ENCODE results near the gene OR2V1.
A peak's percentile ranks its signal among the peaks of the same experiment; 100 is the strongest.
"Not testable (repeated sequence)": the region's sequence is repeated elsewhere in the genome, so short reads cannot be mapped to it uniquely, and the experiment has no call there.

OR2V1 gene

GRCh38 chr5:181130832-181131496 lies at the start of gene OR2V1:
OR2V1 (minus strand) TSS chr5:181131169; CDS start chr5:181125304, 5,865 bp downstream.
- no peak for DNase-seq

GRCh38 chr5:181177559-181177958 lies 46.6 kb upstream of the OR2V1 start:
- DNase-seq, result not testable (repeated sequence)

GRCh38 chr5:181176254-181176952 lies 45.4 kb upstream of the OR2V1 start:
- DNase-seq, result no peak

GRCh38 chr5:181173420-181174342 lies 42.7 kb upstream of the OR2V1 start:
- peak; percentile 42 for DNase-seq

DNA sequence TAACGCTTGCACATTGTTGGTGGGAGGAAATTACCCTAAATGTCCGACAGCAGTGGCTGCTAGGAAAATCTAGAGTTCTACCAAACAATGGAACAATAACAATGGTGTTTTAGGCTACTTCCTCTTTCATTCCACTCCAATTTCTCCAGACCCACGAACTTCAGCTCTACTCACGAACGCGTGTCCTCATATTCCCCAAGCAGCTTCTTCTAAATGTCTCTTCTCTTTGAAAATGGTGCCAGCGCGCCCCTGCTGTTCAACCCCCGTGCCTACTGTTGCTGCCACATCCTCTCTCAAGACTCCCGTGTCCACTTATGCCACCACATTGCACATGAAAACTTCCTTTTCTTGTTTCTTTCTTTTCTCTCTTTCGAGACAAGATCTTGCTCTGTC lies 42.1 kb upstream of the OR2V1 start:
- no peak for DNase-seq

GRCh38 chr5:181171782-181172181 lies 40.8 kb upstream of the OR2V1 start:
- no peak for DNase-seq

GRCh38 chr5:181170996-181171395 lies 40.0 kb upstream of the OR2V1 start:
- no peak for DNase-seq

- no peak for DNase-seq
Observed at GRCh38 chr5:181170237-181170825, 39.4 kb upstream of the OR2V1 start.

DNA sequence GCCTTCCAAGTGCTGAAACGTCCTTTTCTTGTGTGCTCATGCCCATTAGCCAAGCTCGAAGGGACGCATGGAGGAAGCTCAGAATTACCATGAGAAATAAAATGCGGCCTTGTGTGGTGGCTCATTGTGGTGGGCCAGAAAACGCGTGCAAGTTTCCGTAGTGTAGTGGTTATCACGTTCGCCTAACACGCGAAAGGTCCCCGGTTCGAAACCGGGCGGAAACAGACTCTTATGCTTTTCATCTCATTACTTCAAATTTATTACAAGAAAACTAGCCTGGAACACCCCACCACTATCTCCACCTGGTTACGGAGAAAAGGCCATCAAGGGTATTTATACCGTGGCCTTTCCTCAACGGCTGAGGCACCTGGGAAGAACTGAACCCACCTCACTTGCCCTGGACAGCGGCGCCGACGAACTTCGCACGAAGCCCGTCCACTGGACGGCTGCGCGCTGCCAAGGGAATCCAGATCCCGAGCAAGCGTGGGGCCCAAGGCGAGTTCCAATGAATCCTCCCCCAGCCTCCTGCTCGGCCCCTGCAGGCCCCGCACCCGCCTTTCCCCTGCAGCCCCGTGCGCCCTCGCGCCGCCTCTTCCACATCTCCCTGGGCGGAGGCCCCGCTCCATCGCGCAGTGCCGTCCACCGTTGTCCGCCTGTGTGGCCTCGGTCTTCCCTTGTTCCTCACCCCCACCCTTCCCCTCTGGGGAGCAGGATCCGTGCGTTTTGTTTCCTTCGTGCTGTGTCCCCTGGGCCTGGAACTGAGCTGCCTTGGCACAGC lies 38.7 kb upstream of the OR2V1 start:
- peak; percentile 61 for DNase-seq

DNA sequence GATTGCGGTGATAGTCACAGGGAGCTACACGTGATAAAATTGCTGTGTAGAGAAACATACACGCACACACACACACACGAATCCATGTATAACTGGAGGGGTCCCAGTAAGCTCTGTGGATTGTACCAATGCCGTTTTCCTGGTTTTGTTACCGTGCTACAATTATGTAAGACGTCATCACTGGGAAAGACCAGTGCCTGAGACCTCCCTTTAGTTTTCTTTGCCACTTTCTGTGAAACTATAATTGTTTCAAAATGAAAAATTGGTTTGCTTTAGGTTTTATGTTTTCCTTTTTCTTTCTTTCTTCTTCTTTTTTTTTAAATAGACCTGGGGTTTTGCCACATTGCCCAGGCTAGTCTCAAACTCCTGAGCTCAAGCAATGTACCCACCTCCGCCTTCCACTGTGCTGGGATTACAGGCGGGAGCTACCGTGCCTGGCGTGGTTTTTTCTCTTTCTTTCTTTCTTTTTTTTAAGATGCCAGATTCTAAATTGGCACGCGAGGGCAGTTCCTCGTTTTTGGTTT lies 37.7 kb upstream of the OR2V1 start:
- no peak for DNase-seq

DNA sequence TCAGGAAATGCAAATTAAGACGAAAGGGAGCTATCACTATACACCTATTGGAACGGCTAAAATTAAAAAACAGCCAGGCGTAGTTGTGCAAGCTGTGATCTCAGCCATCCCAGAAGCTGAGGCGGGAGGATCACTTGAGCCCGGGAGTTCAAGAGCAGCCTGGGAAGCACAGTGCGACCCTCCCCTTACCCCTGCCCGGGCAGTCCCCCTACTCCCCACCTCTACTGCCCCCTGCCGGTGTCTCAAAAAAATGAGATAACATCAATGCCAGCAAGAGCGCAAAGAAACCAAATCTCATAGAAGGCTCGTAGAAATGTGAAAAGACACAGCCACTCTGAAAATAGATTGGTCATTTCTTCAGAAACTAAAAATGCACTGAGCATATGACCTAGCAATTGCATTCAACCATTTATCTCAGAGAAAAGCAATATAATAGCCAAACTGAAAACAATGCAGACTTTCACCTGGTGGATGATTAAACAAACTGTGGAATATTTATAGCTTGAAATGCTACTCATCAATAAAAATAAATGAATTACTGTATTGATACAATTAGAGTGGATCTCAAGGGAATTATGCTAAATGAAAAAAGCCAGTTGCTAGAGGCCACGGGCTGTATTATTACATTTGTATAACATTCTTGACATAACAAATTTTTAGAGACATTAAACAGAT lies 37.0 kb upstream of the OR2V1 start:
- no peak for DNase-seq

DNA sequence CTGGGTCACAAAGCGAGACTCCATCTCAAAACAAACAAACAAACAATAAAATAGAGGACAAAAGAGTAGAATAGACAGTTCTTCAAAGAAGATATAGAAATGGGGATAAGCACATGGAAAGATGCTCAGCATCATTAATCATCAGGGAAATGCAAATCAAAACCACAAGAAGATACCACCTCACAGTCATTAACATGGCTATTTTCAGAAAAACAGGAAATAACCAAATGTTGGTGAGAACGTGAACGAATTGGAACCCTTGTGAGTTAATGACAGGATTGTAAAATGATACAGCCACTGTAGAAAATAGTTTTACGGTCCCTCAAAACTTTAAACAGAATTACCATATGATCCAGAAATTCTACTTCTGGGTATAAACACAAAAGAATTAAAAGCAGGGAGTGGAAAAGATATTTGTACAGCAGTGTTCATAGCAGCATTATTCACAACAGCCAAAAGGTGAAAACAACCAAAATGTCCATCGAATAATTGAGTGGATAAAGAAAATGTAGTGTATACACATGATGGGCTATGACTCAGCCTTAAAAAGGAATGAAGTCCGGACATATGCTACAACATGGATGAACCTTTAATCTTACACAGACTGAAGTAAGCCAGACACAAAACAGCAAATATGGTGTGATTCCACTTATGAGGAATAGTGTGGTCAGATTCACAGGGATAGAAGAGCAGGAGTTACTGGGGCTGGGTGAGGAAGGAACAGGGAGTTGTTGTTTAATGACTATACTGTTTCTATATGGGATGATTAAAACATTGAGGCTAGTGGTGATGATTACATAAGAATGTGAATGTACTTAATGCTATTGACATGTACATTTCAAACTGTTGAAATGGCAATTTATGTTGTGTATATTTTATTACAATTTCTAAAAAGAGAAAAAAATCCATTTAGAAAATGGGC lies 36.1 kb upstream of the OR2V1 start:
- no peak for DNase-seq

GRCh38 chr5:181164076-181164952 lies 33.3 kb upstream of the OR2V1 start:
- no peak for DNase-seq

GRCh38 chr5:181163487-181164075 lies 32.6 kb upstream of the OR2V1 start:
- no peak for DNase-seq

- no peak for DNase-seq
Observed at GRCh38 chr5:181161534-181162175, 30.7 kb upstream of the OR2V1 start.

DNA sequence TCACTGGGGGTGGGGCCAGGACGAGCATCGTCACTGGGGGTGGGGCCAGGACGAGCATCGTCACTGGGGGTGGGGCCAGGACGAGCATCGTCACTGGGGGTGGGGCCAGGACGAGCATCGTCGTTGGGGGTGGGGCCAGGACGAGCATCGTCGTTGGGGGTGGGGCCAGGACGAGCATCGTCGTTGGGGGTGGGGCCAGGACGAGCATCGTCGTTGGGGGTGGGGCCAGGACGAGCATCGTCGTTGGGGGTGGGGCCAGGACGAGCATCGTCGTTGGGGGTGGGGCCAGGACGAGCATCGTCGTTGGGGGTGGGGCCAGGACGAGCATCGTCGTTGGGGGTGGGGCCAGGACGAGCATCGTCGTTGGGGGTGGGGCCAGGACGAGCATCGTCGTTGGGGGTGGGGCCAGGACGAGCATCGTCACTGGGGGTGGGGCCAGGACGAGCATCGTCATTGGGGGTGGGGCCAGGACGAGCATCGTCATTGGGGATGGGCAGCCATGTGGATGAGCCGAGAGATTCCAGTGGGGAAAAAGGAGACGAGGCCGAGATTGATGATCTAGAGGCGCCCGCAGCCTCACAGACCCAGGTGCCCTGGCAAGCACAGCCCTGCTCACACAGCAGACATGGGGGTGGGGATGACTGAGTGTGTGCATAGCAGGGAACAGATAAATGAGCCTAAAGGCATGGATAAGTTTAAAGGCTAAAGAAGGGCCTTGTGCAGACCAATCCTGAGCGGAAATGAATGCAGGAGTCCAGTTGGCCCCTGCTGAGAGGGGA lies 30.0 kb upstream of the OR2V1 start:
- peak; percentile 46 for DNase-seq

DNA sequence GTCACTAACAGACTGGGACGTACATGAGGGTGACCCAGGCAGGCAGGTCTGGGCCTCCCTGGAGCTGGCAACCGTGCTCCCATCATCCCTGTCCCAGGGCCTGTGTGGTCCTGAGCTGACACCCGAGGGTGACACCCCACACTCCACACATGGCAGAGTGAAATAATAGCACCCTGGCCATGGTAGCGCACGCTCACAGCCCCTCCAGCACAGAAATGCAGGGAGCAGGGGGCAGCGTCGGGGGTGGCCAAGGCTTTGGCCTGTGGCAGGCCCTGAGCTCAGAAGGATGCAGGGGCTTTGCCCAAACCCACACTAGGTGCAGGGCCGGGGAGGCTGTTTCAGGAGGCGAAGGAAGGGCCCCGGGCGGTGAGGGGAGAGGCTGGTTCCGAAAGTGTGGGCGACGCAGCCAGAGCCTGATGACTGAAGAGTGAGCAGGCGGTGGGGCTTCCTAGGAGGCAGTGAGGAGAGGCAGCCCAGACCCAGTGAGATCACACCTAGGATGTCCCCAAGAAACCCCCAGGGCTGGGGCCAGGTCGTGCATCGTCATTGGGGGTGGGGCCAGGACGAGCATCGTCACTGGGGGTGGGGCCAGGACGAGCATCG lies 29.3 kb upstream of the OR2V1 start:
- DNase-seq, result peak; percentile 64

Measured in activated CD4-positive, alpha-beta T cell treated with anti-CD3 and anti-CD28 coated beads for 1 hour (primary cell).